ENCODE data around the gene METTL16.

DNA sequence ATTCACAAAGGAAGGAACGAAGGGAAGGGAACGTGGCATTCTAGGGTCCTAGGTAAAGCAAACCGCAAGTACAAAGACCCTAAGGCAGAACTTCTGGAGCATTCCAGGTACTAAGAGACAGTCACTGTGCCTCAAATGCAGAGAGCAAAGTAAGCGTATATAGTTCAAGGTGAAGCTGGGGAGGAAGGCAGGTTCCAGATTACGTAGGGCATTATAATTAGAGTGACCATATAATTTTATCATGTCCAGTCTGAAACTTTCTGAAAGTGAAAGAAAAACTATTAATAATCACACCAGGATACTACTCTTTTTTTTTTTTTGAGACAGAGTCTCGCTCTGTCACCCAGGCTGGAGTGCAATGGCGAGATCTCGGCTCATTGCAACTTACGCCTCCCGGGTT, 25.7 kb downstream of the METTL16 start:
- TF ChIP-seq, protein P1, sequence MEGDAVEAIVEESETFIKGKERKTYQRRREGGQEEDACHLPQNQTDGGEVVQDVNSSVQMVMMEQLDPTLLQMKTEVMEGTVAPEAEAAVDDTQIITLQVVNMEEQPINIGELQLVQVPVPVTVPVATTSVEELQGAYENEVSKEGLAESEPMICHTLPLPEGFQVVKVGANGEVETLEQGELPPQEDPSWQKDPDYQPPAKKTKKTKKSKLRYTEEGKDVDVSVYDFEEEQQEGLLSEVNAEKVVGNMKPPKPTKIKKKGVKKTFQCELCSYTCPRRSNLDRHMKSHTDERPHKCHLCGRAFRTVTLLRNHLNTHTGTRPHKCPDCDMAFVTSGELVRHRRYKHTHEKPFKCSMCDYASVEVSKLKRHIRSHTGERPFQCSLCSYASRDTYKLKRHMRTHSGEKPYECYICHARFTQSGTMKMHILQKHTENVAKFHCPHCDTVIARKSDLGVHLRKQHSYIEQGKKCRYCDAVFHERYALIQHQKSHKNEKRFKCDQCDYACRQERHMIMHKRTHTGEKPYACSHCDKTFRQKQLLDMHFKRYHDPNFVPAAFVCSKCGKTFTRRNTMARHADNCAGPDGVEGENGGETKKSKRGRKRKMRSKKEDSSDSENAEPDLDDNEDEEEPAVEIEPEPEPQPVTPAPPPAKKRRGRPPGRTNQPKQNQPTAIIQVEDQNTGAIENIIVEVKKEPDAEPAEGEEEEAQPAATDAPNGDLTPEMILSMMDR (IDR thresholded peaks at IDR 0.05; ENCODE audit: control extremely low read depth in 1 of 3, insufficient read depth in 1 of 3, low read depth in 1 of 3, low read length in 3 of 3) = no peak
- TF ChIP-seq JUND (IDR thresholded peaks at IDR 0.05; ENCODE audit: low read length) (no peak), POLR2AphosphoS5 (IDR thresholded peaks at IDR 0.05; ENCODE audit: low read depth, low read length) (no peak), POLR2A (IDR thresholded peaks at IDR 0.05; ENCODE audit: control extremely low read depth in 1 of 2, low read depth in 2 of 2, low read length in 2 of 2) (no peak), HDAC6 (IDR thresholded peaks at IDR 0.05; ENCODE audit: low read depth, low read length) (no peak), GABPA (IDR thresholded peaks at IDR 0.05; ENCODE audit: borderline replicate concordance, insufficient read depth, low read length) (no peak), EGR1 (IDR thresholded peaks at IDR 0.05; ENCODE audit: borderline replicate concordance, low read depth, low read length) (no peak), MAFK (IDR thresholded peaks at IDR 0.05; ENCODE audit: low read depth, low read length) (no peak), CBX8 (IDR thresholded peaks at IDR 0.05; ENCODE audit: borderline replicate concordance, low read depth, low read length) (no peak), NRF1 (IDR thresholded peaks at IDR 0.05; ENCODE audit: low read depth, low read length) (no peak), ASH2L (IDR thresholded peaks at IDR 0.05; ENCODE audit: low read length) (no peak), SP1 (IDR thresholded peaks at IDR 0.05; ENCODE audit: low read depth, low read length) (no peak)
- TF ChIP-seq, protein P2, sequence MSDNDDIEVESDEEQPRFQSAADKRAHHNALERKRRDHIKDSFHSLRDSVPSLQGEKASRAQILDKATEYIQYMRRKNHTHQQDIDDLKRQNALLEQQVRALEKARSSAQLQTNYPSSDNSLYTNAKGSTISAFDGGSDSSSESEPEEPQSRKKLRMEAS (IDR thresholded peaks at IDR 0.05) = no peak
